HEK293 (cell line): ENCODE measurements around the gene MAMDC2.
A peak's percentile ranks its signal among the peaks of the same experiment; 100 is the strongest.

ENCODE experiments used
- CTCF ChIA-PET: fragments of 350-600 bp; formaldehyde crosslinking; extraction: SDS; loops from one replicate; lab custom pipeline; 2021; ENCODE audit warnings: antibody characterized with exemption; lab: Yijun Ruan, JAX
- POLR2A ChIA-PET: fragments of 300-600 bp; formaldehyde crosslinking; extraction: SDS; loops from one replicate; lab custom pipeline; 2020; ENCODE audit warnings: antibody characterized with exemption, inconsistent platforms; lab: Yijun Ruan, JAX
- H3K27ac ChIP-seq: fragments of 200-500 bp; sonication (Bioruptor generic); 2 replicates; pipeline ENCODE4 v1.5.1; 2014; ENCODE audit warnings: low read depth, low read length, control low read depth, inconsistent platforms; ENCODE audit errors: extremely low read depth
- H3K36me3 ChIP-seq, 2 experiments: fragments of 200-500 bp in 1 of 2; sonication (Bioruptor generic) in 1 of 2; 1 replicate in 1 of 2; 2 replicates in 1 of 2; pipeline ENCODE4 v1.5.1; 2014 to 2017; ENCODE audit warnings: inconsistent platforms in 2 of 2, low read length in 2 of 2; ENCODE audit not compliant: control insufficient read depth in 2 of 2, insufficient read depth in 1 of 2
- H3K4me1 ChIP-seq: fragments of 200-500 bp; sonication (Bioruptor generic); 2 replicates; pipeline ENCODE4 v1.5.1; 2014; ENCODE audit warnings: mild to moderate bottlenecking, low read length, inconsistent platforms; ENCODE audit not compliant: control insufficient read depth, insufficient read depth
- H3K4me3 ChIP-seq: 2 replicates; pipeline ENCODE4 v1.5.1; 2011; ENCODE audit warnings: low read depth, mild to moderate bottlenecking, control low read depth, low read length, moderate library complexity
- H3K9me3 ChIP-seq: fragments of 200-500 bp; sonication (Bioruptor generic); 2 replicates; pipeline ENCODE4 v1.5.1; 2014; ENCODE audit warnings: low read depth, low read length, inconsistent platforms; ENCODE audit not compliant: control insufficient read depth, insufficient read depth
- GFI1B ChIP-seq: fragments of 450-650 bp; formaldehyde crosslinking; IDR thresholded peaks from 2 replicates; pipeline ENCODE4 v1.5.1; 2016; ENCODE audit warnings: missing biosample characterization, missing genetic modification characterization
- HOXA7 ChIP-seq: sonication (generic); formaldehyde crosslinking; IDR thresholded peaks from 2 replicates; pipeline ENCODE4 v1.8.1; 2022; ENCODE audit warnings: missing genetic modification reagents, borderline replicate concordance
- OVOL3 ChIP-seq: fragments of 450-650 bp; formaldehyde crosslinking; IDR thresholded peaks from 2 replicates; pipeline ENCODE4 v1.5.1; 2016; ENCODE audit warnings: missing biosample characterization, missing genetic modification characterization
- REPIN1 ChIP-seq: fragments of 450-650 bp; formaldehyde crosslinking; IDR thresholded peaks from 2 replicates; pipeline ENCODE4 v1.5.1; 2017; ENCODE audit warnings: missing biosample characterization, missing genetic modification characterization, low read depth
- TCF7L2 ChIP-seq: IDR thresholded peaks from 2 replicates; pipeline ENCODE4 v1.6.1; 2011; ENCODE audit warnings: low read depth, mild to moderate bottlenecking, inconsistent platforms, low read length, moderate library complexity, borderline replicate concordance
- ZNF132 ChIP-seq: fragments of 450-650 bp; formaldehyde crosslinking; IDR thresholded peaks from 2 replicates; pipeline ENCODE4 v1.5.1; 2017; ENCODE audit warnings: missing biosample characterization, missing genetic modification characterization, borderline replicate concordance
- ZNF341 ChIP-seq: fragments of 450-650 bp; formaldehyde crosslinking; IDR thresholded peaks from 2 replicates; pipeline ENCODE4; 2016; ENCODE audit warnings: low read depth, missing biosample characterization, missing genetic modification characterization
- ZNF354C ChIP-seq: fragments of 450-650 bp; formaldehyde crosslinking; IDR thresholded peaks from 2 replicates; pipeline ENCODE4 v1.5.1; 2016; ENCODE audit warnings: missing biosample characterization, missing genetic modification characterization, low read depth, borderline replicate concordance
- ZNF391 ChIP-seq: fragments of 450-650 bp; formaldehyde crosslinking; IDR thresholded peaks from 2 replicates; pipeline ENCODE4 v1.5.1; 2016; ENCODE audit warnings: low read depth, missing biosample characterization, missing genetic modification characterization, borderline replicate concordance
- ZNF514 ChIP-seq: fragments of 450-650 bp; formaldehyde crosslinking; IDR thresholded peaks from 2 replicates; pipeline ENCODE4 v1.5.1; 2016; ENCODE audit warnings: missing biosample characterization, missing genetic modification characterization
- ZNF645 ChIP-seq: fragments of 450-650 bp; formaldehyde crosslinking; IDR thresholded peaks from 2 replicates; pipeline ENCODE4; 2016; ENCODE audit warnings: missing biosample characterization, missing genetic modification characterization
- ZNF664 ChIP-seq: fragments of 450-650 bp; formaldehyde crosslinking; IDR thresholded peaks from 2 replicates; pipeline ENCODE4 v1.5.1; 2016; ENCODE audit warnings: missing biosample characterization, missing genetic modification characterization
- ZNF843 ChIP-seq: fragments of 450-650 bp; formaldehyde crosslinking; IDR thresholded peaks from 2 replicates; pipeline ENCODE4 v1.5.1; 2016; ENCODE audit warnings: missing biosample characterization, missing genetic modification characterization
- TF ChIP-seq, protein P1 (sequence below): fragments of 450-650 bp; formaldehyde crosslinking; IDR thresholded peaks from 2 replicates; pipeline ENCODE4 v1.5.1; 2016; ENCODE audit warnings: missing biosample characterization, missing genetic modification characterization
- TF ChIP-seq, protein P2 (sequence below): fragments of 450-650 bp; formaldehyde crosslinking; IDR thresholded peaks from 2 replicates; pipeline ENCODE4 v1.5.1; 2016; ENCODE audit warnings: missing biosample characterization, missing genetic modification characterization
- TF ChIP-seq, protein P3 (sequence below): fragments of 450-650 bp; formaldehyde crosslinking; IDR thresholded peaks from 2 replicates; pipeline ENCODE4 v1.5.1; 2016; ENCODE audit warnings: missing biosample characterization, missing genetic modification characterization

Gene MAMDC2

GRCh38 chr9:70152350-70152749 is 108.7 kb downstream of the MAMDC2 start:
- ChIA-PET POLR2A (no interaction called here), CTCF (interaction anchor here (0.7 to 1.0 kb wide), 2 partner anchors 9 to 77 kb away, joined by 3 read pairs; no protein-coding TSS in a partner anchor)
- Histone ChIP-seq H3K36me3 (no peaks in the 10 kb centered on the region), H3K9me3 (no peaks in the 10 kb centered on the region), H3K4me3 (no peak overlapping the region), H3K4me1 (no peaks in the 10 kb centered on the region), H3K27ac (no peak overlapping the region)
- TF ChIP-seq REPIN1 (tag by site-specific recombination) (no peak), ZNF341 (tag by site-specific recombination) (no peak), ZNF354C (tag by site-specific recombination) (no peak), ZNF391 (tag by site-specific recombination) (no peak), TCF7L2 (no peak), ZNF645 (tag by site-specific recombination) (no peak), ZNF132 (tag by site-specific recombination) (no peak), ZNF664 (tag by site-specific recombination) (no peak)
- TF ChIP-seq, protein P1, sequence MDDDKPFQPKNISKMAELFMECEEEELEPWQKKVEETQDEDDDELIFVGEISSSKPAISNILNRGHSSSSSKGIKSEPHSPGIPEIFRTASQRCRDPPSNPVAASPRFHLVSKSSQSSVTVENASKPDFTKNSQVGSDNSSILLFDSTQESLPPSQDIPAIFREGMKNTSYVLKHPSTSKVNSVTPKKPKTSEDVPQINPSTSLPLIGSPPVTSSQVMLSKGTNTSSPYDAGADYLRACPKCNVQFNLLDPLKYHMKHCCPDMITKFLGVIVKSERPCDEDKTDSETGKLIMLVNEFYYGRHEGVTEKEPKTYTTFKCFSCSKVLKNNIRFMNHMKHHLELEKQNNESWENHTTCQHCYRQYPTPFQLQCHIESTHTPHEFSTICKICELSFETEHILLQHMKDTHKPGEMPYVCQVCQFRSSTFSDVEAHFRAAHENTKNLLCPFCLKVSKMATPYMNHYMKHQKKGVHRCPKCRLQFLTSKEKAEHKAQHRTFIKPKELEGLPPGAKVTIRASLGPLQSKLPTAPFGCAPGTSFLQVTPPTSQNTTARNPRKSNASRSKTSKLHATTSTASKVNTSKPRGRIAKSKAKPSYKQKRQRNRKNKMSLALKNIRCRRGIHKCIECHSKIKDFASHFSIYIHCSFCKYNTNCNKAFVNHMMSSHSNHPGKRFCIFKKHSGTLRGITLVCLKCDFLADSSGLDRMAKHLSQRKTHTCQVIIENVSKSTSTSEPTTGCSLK (tag by site-specific recombination) = no peak

- Histone ChIP-seq H3K27ac (no peak overlapping the region), H3K4me1 (no peaks in the 10 kb centered on the region), H3K36me3 (no peaks in the 10 kb centered on the region), H3K9me3 (no peaks in the 10 kb centered on the region), H3K4me3 (no peak overlapping the region)
- TF ChIP-seq, protein P2, sequence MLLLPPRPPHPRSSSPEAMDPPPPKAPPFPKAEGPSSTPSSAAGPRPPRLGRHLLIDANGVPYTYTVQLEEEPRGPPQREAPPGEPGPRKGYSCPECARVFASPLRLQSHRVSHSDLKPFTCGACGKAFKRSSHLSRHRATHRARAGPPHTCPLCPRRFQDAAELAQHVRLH (tag by site-specific recombination) = no peak
- ChIA-PET POLR2A (no interaction called here), CTCF (interaction anchor here (0.6 to 1.0 kb wide), 2 partner anchors 46 to 213 kb away, joined by 3 read pairs; no protein-coding TSS in a partner anchor)
These were observed 113.1 kb downstream of the MAMDC2 start for GRCh38 chr9:70156729-70157128.

GRCh38 chr9:70159630-70160029 is 116.0 kb downstream of the MAMDC2 start:
- CTCF ChIA-PET = interaction anchor here (1.1 kb wide), 1 partner anchor 12 kb away, joined by 4 read pairs; no protein-coding TSS in a partner anchor

More at GRCh38 chr9:70159630-70160029, 116.0 kb downstream of the MAMDC2 start:
- Histone ChIP-seq H3K4me3 (no peak overlapping the region), H3K27ac (no peak overlapping the region)
- TF ChIP-seq GFI1B (tag by site-specific recombination) (peak; percentile 75; the same call in 1 of the 2 replicates), OVOL3 (tag by site-specific recombination) (no peak), ZNF843 (tag by site-specific recombination) (no peak), ZNF514 (tag by site-specific recombination) (no peak), HOXA7 (CRISPR knock-in tag) (no peak), ZNF354C (tag by site-specific recombination) (no peak)
- TF ChIP-seq, protein P3, sequence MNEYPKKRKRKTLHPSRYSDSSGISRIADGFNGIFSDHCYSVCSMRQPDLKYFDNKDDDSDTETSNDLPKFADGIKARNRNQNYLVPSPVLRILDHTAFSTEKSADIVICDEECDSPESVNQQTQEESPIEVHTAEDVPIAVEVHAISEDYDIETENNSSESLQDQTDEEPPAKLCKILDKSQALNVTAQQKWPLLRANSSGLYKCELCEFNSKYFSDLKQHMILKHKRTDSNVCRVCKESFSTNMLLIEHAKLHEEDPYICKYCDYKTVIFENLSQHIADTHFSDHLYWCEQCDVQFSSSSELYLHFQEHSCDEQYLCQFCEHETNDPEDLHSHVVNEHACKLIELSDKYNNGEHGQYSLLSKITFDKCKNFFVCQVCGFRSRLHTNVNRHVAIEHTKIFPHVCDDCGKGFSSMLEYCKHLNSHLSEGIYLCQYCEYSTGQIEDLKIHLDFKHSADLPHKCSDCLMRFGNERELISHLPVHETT (tag by site-specific recombination) = no peak
- TF ChIP-seq, all 188 proteins: peak for 1
- H3K4me1 ChIP-seq = no peaks in the 10 kb centered on the region
- POLR2A ChIA-PET = no interaction called here
- H3K9me3 ChIP-seq = no peaks in the 10 kb centered on the region
- H3K36me3 ChIP-seq = no peaks in the 10 kb centered on the region
